Fibroblast of the aortic adventitia (primary cell): Measurements from ENCODE around the gene PLEKHM2. TPM values are rescaled to one million over a fixed set of nuclear protein-coding genes. Genes with fewer than 3 reads are reported as not detected.

Source experiments
- DNase-seq: peaks from one replicate; pipeline ENCODE4 v3.0.0-alpha.2; 2010; ENCODE audit warnings: low read depth
- H3K4me3 ChIP-seq: 2 replicates; pipeline ENCODE4 v1.5.1; 2011; ENCODE audit warnings: low read depth, mild to moderate bottlenecking, control low read depth, low read length, moderate library complexity
- CTCF ChIP-seq: IDR thresholded peaks from 2 replicates; pipeline ENCODE4 v1.5.1; 2011; ENCODE audit warnings: mild to moderate bottlenecking, low read length, control low read depth, inconsistent platforms; ENCODE audit not compliant: insufficient read depth
- total RNA-seq: library from RNA; depleted of rRNA; stranded (reverse); fragments of >200 nt; gene quantifications from 2 replicates; pipeline ENCODE4 v1.2.3, GENCODE V29; 2012; ENCODE audit warnings: low replicate concordance

PLEKHM2 gene
- total RNA-seq, 1 donor: 76.5 TPM

GRCh38 chr1:15730423-15730822, 46.3 kb downstream of the PLEKHM2 start:
- no peak for TF ChIP-seq CTCF
- H3K4me3 ChIP-seq: no peak overlapping the region
- DNase-seq: no peak

- H3K4me3 ChIP-seq: no peak overlapping the region
- TF ChIP-seq CTCF: no peak
- DNase-seq: no peak
Measured at GRCh38 chr1:15730936-15731335, 46.8 kb downstream of the PLEKHM2 start.

- no peak overlapping the region for H3K4me3 ChIP-seq
- TF ChIP-seq CTCF: no peak
- DNase-seq: no peak
Measured at GRCh38 chr1:15731735-15732685, 47.9 kb downstream of the PLEKHM2 start.

GRCh38 chr1:15732686-15733081, 48.6 kb downstream of the PLEKHM2 start:
- DNase-seq: no peak
- no peak overlapping the region for H3K4me3 ChIP-seq
- no peak for TF ChIP-seq CTCF

GRCh38 chr1:15733218-15733725, 49.2 kb downstream of the PLEKHM2 start:
- DNase-seq: no peak
- TF ChIP-seq CTCF: no peak
- H3K4me3 ChIP-seq: no peak overlapping the region

GRCh38 chr1:15733726-15734226, 49.7 kb downstream of the PLEKHM2 start:
- no peak for DNase-seq
- TF ChIP-seq CTCF: no peak
- no peak overlapping the region for H3K4me3 ChIP-seq
